DMS114 treated with DMSO at 0.1 percent for 48 hours (cell line): ENCODE results near the gene SGSH.
"Not testable (repeated sequence)": the region's sequence is repeated elsewhere in the genome, so short reads cannot be mapped to it uniquely, and the experiment has no call there.

Source experiments
- DNase-seq: peaks from one replicate; lab custom pipeline; 2025; ENCODE audit not compliant: unreplicated experiment; lab: John Stamatoyannopoulos, UW

SGSH gene

GRCh38 chr17:80220054-80220735, at the start of gene SGSH, which contains the start of gene SLC26A11:
Gene SGSH, minus strand, starts transcription at chr17:80220333. Its CDS starts 20 bp downstream, at chr17:80220313.
Gene SLC26A11, plus strand, starts transcription at chr17:80220427. Its CDS starts 1,134 bp downstream, at chr17:80221561.
- peak; percentile 23 for DNase-seq

GRCh38 chr17:80269405-80269807, 49.3 kb upstream of the SGSH start:
- DNase-seq: no peak

DNA sequence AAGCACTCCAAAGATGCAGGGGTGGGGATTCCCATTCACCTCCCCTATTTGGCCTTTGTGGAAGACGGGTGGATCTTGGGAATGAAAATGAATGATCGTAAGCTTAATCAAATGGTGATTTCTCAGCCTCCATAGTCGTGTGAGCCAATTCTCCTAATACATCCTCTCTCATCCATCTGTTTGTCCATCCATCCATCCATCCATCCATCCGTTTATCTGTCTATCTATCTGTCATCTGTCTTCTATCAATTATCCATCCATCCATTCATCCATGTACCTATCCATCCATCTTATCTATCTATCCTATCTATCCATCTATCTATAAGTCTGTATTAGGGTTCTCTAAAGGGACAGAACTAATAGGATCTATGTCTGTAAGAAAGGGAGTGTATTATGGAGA, 48.3 kb upstream of the SGSH start:
- DNase-seq: no peak

GRCh38 chr17:80267391-80267790, 47.3 kb upstream of the SGSH start:
- DNase-seq: no peak

DNA sequence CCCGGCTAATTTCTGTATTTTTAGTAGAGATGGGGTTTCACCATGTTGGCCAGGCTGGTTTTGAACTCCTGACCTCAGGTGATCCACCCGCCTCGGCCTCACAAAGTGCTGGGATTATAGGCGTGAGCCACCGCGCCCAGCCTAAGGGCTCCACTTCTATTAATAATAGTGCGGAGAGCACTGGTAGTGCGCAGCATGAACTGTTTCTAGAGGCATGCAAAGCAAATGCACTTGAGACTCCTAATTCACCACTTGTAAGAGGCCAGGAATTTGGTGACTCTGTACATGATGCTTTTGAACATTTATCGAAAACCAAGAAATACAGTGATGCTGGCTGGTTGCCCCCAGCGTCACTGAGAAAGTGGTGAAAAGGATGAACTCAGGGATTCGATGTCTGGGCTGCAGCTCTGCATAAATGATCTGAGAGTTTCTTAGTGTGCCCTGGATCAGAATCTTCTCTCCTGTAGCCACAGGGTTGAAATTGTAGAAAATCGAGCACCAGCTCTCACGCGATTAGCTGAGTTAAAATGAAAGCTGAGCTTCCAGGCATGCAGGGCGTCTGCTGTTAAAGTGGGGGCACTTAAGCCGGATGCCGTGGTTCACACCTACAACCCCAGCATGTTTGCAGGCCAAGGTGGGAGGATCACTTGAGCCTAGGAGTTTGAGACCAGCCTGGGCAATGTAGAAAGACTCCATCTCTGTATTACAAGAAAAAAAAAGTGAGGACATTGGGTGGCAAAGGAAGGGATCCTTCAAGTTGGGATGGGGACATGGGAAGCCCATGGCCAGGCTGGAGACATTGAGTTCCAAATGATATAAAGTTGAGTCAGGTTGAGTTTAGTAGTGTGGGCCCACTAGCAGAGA, 45.3 kb upstream of the SGSH start:
- no peak for DNase-seq

- DNase-seq: no peak
Measured at GRCh38 chr17:80264205-80265075, 44.3 kb upstream of the SGSH start.

DNA sequence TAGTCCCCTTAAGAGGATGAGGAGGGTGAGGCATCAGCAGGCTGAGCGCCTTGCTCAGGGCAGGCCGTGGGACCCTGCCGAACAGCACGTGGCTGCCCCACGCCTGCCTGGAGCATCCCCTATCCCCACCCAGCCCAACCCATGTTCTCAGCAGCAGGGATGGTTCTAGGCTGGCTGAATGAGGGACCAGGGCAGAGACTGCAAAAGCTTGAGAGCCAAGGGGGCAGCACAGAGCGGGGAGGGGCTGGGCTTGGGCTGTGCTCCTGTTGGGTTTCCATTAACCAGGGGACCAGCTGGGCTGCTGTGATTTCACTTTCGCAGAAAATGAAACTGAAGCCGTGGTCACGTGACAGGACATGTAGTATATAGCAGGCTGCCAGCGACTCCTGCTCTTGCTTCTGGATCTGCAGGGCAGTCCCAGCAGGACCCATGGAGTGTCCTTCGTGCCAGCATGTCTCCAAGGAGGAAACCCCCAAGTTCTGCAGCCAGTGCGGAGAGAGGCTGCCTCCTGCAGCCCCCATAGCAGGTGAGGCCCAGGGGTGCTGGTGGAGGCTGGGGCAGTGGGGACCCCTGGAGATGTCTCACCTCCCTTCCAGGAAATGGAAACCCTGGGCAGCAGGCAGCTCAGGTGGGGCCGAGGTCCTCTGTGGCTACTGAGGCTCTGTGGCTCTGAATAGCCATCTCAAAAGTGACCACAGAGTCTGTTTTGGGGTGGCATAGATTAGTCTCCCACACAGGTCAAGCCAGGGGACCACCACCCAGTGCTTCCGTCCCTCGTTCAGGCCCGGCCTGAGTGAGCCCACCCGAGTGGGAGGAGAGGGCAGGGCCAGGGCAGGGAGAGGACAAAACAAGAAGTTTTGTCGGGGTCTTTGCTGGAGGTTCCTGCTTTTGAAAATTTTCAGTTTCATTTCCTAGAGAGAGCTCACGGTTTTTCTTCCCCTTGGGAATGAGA, 43.4 kb upstream of the SGSH start:
- DNase-seq: no peak

DNA sequence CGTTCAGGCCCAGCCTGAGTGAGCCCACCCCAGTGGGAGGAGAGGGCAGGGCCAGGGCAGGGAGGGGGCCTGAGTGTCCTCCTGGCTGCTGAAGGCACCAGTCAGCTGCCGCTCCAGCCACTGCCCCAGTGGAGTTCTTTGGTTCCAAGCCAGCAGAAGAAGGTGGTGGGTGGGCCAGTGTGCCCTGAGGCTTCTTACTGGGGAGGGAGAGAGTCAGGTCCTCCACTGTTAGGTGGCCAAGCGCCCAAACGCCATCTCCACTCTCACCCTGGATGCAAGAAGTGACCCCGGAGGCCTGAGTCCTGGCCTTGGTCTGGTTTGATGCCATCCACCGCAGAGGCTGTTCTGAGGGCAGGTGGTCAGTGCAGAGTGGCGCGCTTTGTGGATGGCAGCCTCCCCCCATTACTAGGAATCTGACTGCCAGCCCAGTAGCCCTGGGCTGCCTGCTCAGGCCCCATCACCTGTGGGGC, 42.7 kb upstream of the SGSH start:
- DNase-seq: no peak

DNA sequence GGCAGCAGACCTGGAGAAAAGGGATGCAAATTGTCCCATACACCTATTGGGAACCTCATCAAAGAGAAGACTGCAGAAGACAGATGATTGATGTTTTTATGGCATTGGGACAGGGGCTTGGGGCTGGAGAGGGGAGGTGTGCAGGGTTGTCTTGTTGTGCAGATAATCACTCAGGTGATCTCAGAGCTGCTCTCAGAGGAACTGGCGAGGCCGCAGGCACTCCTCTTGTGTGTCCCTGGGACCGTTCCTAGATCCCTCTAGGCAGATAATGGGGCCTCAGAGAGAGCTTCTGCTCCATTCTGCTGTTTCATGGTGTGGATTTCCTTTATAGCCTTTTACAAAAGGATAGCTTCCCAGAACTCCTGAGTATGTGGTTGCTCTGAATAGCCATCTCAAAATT, 42.2 kb upstream of the SGSH start:
- DNase-seq: no peak

- no peak for DNase-seq
Measured at GRCh38 chr17:80261895-80262279, 41.8 kb upstream of the SGSH start.

- DNase-seq: no peak
Measured at GRCh38 chr17:80261159-80261894, 41.2 kb upstream of the SGSH start.

DNA sequence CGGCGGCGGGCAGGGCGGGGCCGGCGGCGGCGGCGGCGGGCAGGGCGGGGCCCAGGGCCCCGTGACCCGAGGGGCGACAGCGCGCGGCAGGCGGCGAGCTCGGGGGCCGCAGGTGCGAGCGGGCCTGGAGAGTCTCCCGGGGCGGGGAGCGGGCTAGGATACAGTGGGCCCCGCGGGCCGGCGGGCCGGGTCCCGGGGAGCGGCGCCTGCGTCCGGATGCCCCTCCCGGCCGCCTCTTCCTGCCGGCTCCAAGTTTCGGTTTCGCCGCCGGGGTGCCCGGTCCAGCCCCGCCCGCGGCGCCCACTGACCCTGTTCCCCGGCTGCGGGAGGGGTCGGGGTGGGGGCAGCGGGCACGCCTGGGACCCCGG, 40.6 kb upstream of the SGSH start, which contains the start of gene RNF213:
RNF213 (plus strand) TSS at position 62 of the 368 bp plus-strand sequence. CDS start 2,830 bp downstream, outside the sequence.
- DNase-seq: no peak

GRCh38 chr17:80260069-80260535, 40.0 kb upstream of the SGSH start:
- DNase-seq: no peak

GRCh38 chr17:80259457-80260068, 39.4 kb upstream of the SGSH start:
- no peak for DNase-seq

GRCh38 chr17:80258296-80258695, 38.2 kb upstream of the SGSH start:
- not testable (repeated sequence) for DNase-seq

DNA sequence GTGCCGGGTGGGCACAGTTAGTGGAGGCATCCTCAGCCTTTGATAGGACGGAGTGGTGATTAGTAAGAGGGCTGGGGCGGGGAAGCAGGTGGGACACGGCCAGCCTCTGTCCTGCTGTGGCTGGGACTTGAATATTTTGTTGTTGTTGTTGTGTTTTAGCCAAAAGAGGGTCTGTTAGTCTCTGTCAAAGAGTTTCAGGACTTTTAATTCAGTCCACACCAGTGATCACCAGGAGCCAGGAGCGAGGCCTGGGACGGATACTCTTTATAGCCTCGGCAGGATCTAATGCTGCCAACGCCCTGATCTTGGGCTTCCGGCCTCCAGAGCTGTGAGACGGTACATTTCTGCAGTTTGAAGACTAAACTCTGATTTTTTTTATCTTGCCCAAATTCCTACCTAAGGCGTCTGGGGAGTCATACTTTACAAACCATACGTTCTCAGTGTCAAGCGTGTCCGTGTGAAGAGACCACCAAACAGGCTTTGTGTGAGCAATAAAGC, 37.6 kb upstream of the SGSH start:
- DNase-seq: no peak

DNA sequence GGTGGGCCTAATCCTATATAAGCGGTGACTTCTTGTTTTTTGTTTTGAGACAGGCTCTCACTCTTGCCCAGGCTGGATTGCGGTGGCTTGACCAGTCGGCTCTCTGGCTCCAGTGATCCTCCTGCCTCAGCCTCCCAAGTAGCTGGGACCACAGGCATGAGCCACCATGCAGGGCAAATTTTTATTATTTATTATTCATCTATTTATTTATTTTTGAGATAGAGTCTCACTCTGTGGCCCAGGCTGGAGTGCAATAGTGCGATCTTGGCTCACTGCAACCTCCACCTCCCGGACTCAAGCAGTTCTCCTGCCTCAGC, 35.9 kb upstream of the SGSH start:
- DNase-seq: no peak

DNA sequence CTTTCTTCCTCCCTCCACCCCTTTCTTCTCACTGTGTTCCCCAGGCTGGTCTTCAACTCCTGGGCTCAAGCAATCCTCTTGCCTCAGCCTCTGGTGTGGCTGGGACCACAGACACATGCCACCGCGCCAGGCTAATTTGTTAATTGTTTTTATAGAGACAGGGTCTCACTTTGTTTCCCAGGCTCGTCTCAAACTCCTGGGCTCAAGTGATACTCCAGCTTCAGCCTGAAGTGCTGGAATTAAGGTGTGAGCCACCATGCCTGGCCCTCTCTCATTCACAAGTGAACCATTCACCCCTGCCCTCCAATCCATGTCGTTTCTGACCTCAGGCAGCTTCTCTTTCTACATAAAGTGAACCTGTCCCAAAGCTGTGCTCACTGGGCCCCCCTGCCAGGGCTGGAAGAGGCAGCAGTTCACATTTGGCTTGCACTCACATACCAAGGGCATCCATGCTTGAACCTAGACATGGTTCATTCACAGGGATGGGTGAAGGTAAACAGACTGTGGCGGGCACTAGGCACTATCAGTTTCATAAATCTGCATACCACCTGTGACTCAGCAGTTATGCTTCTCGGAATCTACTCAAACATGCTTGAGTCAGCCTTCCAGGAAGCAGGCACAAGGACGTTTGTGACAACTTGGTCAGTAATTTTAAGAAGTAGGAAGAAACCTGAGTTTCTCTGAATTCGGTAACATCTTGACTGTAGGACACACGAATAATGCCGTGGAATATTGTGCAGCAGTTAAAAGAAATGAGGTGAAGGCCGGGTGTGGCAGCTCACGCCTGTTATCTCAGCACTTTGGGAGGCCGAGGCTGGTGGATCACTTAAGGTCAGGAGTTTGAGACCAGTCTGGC, 34.5 kb upstream of the SGSH start:
- DNase-seq: no peak
